ENCODE measurements around the gene CNFN.

Gene CNFN

GRCh38 chr19:42374826-42375376 lies 15.2 kb downstream of the CNFN start:
- DNase-seq (ENCODE audit: low spot score), result no peak

GRCh38 chr19:42370626-42371175 lies 19.4 kb downstream of the CNFN start:
- DNase-seq (ENCODE audit: low spot score), result no peak

- no peak for DNase-seq (ENCODE audit: low spot score)
Measured at GRCh38 chr19:42370068-42370520, 20.0 kb downstream of the CNFN start.

- no peak for DNase-seq (ENCODE audit: low spot score)
Measured at GRCh38 chr19:42369433-42370067, 20.5 kb downstream of the CNFN start.

- no peak for DNase-seq (ENCODE audit: low spot score)
Measured at GRCh38 chr19:42368765-42369164, 21.3 kb downstream of the CNFN start.

- DNase-seq (ENCODE audit: low spot score), result no peak
Measured at GRCh38 chr19:42368360-42368759, 21.7 kb downstream of the CNFN start.

- DNase-seq (ENCODE audit: low spot score), result no peak
Measured at GRCh38 chr19:42367929-42368328, 22.2 kb downstream of the CNFN start.

GRCh38 chr19:42366673-42367072 lies 23.4 kb downstream of the CNFN start:
- DNase-seq (ENCODE audit: low spot score), result no peak

GRCh38 chr19:42363614-42364346 lies 26.3 kb downstream of the CNFN start:
- DNase-seq (ENCODE audit: low spot score), result no peak

- no peak for DNase-seq (ENCODE audit: low spot score)
Measured at GRCh38 chr19:42362891-42363440, 27.1 kb downstream of the CNFN start.

- no peak for DNase-seq (ENCODE audit: low spot score)
Measured at GRCh38 chr19:42362342-42362741, 27.8 kb downstream of the CNFN start.

GRCh38 chr19:42361545-42361910 lies 28.6 kb downstream of the CNFN start:
- DNase-seq (ENCODE audit: low spot score), result no peak

GRCh38 chr19:42360787-42361544 lies 29.1 kb downstream of the CNFN start:
- no peak for DNase-seq (ENCODE audit: low spot score)

- no peak for DNase-seq (ENCODE audit: low spot score)
Measured at GRCh38 chr19:42357290-42357689, 32.8 kb downstream of the CNFN start.

- no peak for DNase-seq (ENCODE audit: low spot score)
Measured at GRCh38 chr19:42356686-42357085, 33.4 kb downstream of the CNFN start.

GRCh38 chr19:42355896-42356295 lies 34.2 kb downstream of the CNFN start:
- no peak for DNase-seq (ENCODE audit: low spot score)

GRCh38 chr19:42353341-42354015 lies 36.6 kb downstream of the CNFN start:
- DNase-seq (ENCODE audit: low spot score), result no peak

GRCh38 chr19:42352301-42353259 lies 37.5 kb downstream of the CNFN start:
- DNase-seq (ENCODE audit: low spot score), result no peak

GRCh38 chr19:42351079-42351735 lies 38.9 kb downstream of the CNFN start:
- no peak for DNase-seq (ENCODE audit: low spot score)

- no peak for DNase-seq (ENCODE audit: low spot score)
Measured at GRCh38 chr19:42350417-42350816, 39.7 kb downstream of the CNFN start.
